ENCODE data around the gene AGPS.
"Not testable (repeated sequence)": the region's sequence is repeated elsewhere in the genome, so short reads cannot be mapped to it uniquely, and the experiment has no call there.

AGPS gene

DNA sequence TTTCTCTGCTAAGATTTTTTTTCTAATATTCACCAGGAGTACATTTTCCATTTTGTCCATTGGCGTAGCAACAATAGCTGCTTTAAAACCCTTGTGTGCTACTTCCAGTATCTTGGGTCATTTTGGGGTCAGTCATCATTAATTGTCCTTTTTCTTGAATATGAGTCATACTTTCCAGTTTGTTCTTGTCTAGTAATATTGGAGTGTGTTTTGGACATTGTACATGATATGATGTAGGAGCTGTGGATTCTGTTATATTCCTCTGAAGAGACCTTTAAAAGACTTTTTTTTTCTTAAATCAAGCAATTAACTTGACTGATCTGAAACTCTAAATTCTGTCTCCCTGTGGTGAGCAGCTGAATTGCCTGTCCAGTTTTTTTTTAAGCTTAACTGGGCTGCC is 40.8 kb downstream of the AGPS start:
- peak; percentile 22 for DNase-seq (ENCODE audit: low read depth)
- no peak for TF ChIP-seq CTCF (IDR thresholded peaks at IDR 0.05; ENCODE audit: low read length, missing control alignments)

GRCh38 chr2:177434475-177434874 is 41.9 kb downstream of the AGPS start:
- TF ChIP-seq CTCF (IDR thresholded peaks at IDR 0.05; ENCODE audit: low read length, missing control alignments), result no peak
- no peak overlapping the region for H3K4me3 ChIP-seq (replicated peaks; ENCODE audit: low read depth, low read length)
- DNase-seq (ENCODE audit: low read depth), result no peak

More for the DNA sequence above, 40.8 kb downstream of the AGPS start:
- no peak overlapping the region for H3K4me3 ChIP-seq (replicated peaks; ENCODE audit: low read depth, low read length)

- no peak for TF ChIP-seq CTCF (IDR thresholded peaks at IDR 0.05; ENCODE audit: low read length, missing control alignments)
- no peak for DNase-seq (ENCODE audit: low read depth)
- H3K4me3 ChIP-seq (replicated peaks; ENCODE audit: low read depth, low read length), result no peak overlapping the region
Observed at GRCh38 chr2:177445200-177445599, 52.6 kb downstream of the AGPS start.

GRCh38 chr2:177448031-177448430 is 55.5 kb downstream of the AGPS start:
- DNase-seq (ENCODE audit: low read depth), result no peak
- TF ChIP-seq CTCF (IDR thresholded peaks at IDR 0.05; ENCODE audit: low read length, missing control alignments), result no peak
- no peak overlapping the region for H3K4me3 ChIP-seq (replicated peaks; ENCODE audit: low read depth, low read length)

DNA sequence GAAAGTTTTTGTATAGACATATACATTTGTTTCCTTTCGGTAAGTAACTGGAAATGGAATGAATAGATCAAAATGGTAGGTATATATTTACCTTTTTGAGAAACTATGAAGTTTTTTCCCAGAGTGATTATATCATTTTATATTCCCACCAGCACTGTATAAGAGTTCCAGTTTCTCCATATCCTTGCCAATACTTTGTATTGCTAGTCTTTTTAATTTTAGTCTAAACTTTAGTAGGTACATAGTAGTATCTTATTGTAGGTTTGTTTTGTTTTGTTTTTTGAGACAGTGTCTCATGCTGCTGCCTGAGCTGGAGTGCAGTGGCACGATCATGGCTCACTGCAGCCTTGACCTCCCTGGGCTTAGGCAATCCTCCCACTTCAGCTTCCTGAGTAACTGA is 56.6 kb downstream of the AGPS start:
- DNase-seq (ENCODE audit: low read depth), result no peak
- H3K4me3 ChIP-seq (replicated peaks; ENCODE audit: low read depth, low read length), result no peak overlapping the region
- TF ChIP-seq CTCF (IDR thresholded peaks at IDR 0.05; ENCODE audit: low read length, missing control alignments), result no peak

- no peak for TF ChIP-seq CTCF (IDR thresholded peaks at IDR 0.05; ENCODE audit: low read length, missing control alignments)
- DNase-seq (ENCODE audit: low read depth), result no peak
- H3K4me3 ChIP-seq (replicated peaks; ENCODE audit: low read depth, low read length), result no peak overlapping the region
Observed at GRCh38 chr2:177455187-177455586, 62.6 kb downstream of the AGPS start.

GRCh38 chr2:177459756-177460155 is 67.2 kb downstream of the AGPS start:
- not testable (repeated sequence) for DNase-seq (ENCODE audit: low read depth)

More at GRCh38 chr2:177459756-177460155, 67.2 kb downstream of the AGPS start:
- not testable (repeated sequence) for H3K4me3 ChIP-seq (replicated peaks; ENCODE audit: low read depth, low read length)

All from fibroblast of pulmonary artery (primary cell).